SK-N-SH (cell line): ENCODE results near the gene EXOC1.

Source experiments
- CTCF ChIP-seq: fragments of 200-600 bp; sonication (generic); IDR thresholded peaks from 2 replicates; pipeline ENCODE4 v1.6.1; 2017; ENCODE audit warnings: antibody characterized with exemption, mild to moderate bottlenecking, moderate library complexity
- GATA2 ChIP-seq: sonication (generic); formaldehyde crosslinking; IDR thresholded peaks from 2 replicates; pipeline ENCODE4 v1.5.0; 2020; ENCODE audit warnings: mild to moderate bottlenecking, missing genetic modification reagents
- PBX3 ChIP-seq: IDR thresholded peaks from 2 replicates; pipeline ENCODE4; 2012
- REST ChIP-seq: IDR thresholded peaks from 2 replicates; pipeline ENCODE4 v1.6.1; 2012; ENCODE audit warnings: mild to moderate bottlenecking, low read depth, low read length, moderate library complexity
- TAF1 ChIP-seq: IDR thresholded peaks from 2 replicates; pipeline ENCODE4 v1.6.1; 2012; ENCODE audit warnings: low read depth, mild to moderate bottlenecking, low read length, moderate library complexity, borderline replicate concordance

GRCh38 chr4:55903577-55903976, 50.1 kb downstream of the EXOC1 start:
- TF ChIP-seq CTCF: no peak
- TF ChIP-seq TAF1: no peak
- TF ChIP-seq PBX3: peak; percentile 28; the same call in 1 of the 2 replicates
- TF ChIP-seq REST: no peak
- peak; percentile 97 for TF ChIP-seq GATA2 (CRISPR knock-in tag)
